ACC112 (cell line): ENCODE data around the gene CACNA1B.

Source experiments
- H2AFZ ChIP-seq: fragments of 200-600 bp; sonication (generic); one replicate; pipeline ENCODE4 v1.6.0; 2017; ENCODE audit warnings: antibody characterized with exemption, low read length; ENCODE audit not compliant: unreplicated experiment
- H3K27ac ChIP-seq: fragments of 200-600 bp; sonication (generic); 2 replicates; pipeline ENCODE4 v1.5.1; 2014; ENCODE audit warnings: low read depth, mild to moderate bottlenecking, antibody characterized with exemption, low read length, moderate library complexity
- H3K27me3 ChIP-seq: fragments of 200-600 bp; sonication (generic); 2 replicates; pipeline ENCODE4 v1.6.1; 2014; ENCODE audit warnings: mild to moderate bottlenecking, antibody characterized with exemption, low read length, moderate library complexity, mixed read lengths; ENCODE audit not compliant: insufficient read depth
- H3K36me3 ChIP-seq: fragments of 200-600 bp; sonication (generic); 2 replicates; pipeline ENCODE4 v1.6.1; 2016; ENCODE audit warnings: mild to moderate bottlenecking, antibody characterized with exemption, low read length, moderate library complexity, mixed read lengths; ENCODE audit not compliant: insufficient read depth
- H3K4me1 ChIP-seq: fragments of 200-600 bp; sonication (generic); one replicate; pipeline ENCODE4 v1.6.1; 2016; ENCODE audit warnings: low read length, mixed read lengths; ENCODE audit not compliant: insufficient read depth, unreplicated experiment, control insufficient read depth
- H3K4me3 ChIP-seq: fragments of 200-600 bp; sonication (generic); 2 replicates; pipeline ENCODE4 v1.5.1; 2014; ENCODE audit warnings: mild to moderate bottlenecking, low read depth, low read length
- H3K79me2 ChIP-seq: fragments of 200-600 bp; sonication (generic); one replicate; pipeline ENCODE4 v1.6.0; 2016; ENCODE audit warnings: low read length; ENCODE audit not compliant: control insufficient read depth, unreplicated experiment, insufficient read depth

Gene CACNA1B

DNA sequence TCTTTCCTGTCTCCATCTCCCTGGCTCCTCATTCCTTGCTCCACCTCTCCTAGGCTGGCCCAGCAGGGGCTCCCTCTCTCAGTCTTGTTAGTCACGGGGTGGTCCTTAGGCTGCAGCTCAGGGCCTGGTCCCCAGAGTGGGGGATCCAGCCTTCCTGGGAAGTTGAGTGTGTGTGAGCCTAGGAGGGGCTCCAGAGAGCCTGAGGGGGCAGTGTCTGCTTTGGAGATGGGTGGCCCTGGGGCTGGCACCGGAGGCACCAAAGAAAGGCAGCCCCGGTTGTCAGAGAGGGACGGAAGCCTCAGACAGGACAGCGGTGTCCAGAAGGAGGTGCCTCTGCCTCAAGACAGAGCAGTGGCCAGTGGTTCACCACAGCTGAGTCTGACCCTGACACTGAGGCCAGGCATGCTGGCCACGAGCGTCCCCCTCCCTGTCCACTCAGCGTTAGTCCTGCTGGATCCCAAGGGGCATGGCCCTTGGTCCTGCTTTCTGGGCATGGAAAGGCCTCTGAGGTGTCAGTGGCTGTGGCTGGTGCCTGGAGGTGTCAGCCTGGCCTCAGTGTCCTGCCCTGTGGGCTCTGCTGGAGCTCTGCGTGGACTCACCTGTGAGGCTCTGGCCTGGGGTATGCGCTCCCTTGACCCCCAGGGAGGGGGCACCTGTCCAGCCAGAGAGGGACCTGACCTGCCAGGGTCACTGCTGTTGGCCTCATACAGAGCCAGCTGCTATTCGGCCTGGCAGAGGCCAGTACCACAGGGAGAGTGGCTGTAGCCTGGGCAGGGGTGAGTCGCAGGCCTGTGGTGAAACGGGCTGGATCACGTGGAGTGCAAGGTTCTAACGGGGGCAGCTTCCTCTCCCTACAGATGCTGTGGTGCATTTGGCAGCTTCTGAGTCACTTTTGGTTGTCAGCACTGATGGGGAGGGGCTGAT lies 130.6 kb downstream of the CACNA1B start:
- Histone ChIP-seq H3K27ac (no peak overlapping the region), H3K79me2 (no peaks in the 10 kb centered on the region), H3K4me1 (no peaks in the 10 kb centered on the region), H3K36me3 (no peaks in the 10 kb centered on the region), H3K27me3 (no peaks in the 10 kb centered on the region), H2AFZ (no peak overlapping the region), H3K4me3 (no peak overlapping the region)

DNA sequence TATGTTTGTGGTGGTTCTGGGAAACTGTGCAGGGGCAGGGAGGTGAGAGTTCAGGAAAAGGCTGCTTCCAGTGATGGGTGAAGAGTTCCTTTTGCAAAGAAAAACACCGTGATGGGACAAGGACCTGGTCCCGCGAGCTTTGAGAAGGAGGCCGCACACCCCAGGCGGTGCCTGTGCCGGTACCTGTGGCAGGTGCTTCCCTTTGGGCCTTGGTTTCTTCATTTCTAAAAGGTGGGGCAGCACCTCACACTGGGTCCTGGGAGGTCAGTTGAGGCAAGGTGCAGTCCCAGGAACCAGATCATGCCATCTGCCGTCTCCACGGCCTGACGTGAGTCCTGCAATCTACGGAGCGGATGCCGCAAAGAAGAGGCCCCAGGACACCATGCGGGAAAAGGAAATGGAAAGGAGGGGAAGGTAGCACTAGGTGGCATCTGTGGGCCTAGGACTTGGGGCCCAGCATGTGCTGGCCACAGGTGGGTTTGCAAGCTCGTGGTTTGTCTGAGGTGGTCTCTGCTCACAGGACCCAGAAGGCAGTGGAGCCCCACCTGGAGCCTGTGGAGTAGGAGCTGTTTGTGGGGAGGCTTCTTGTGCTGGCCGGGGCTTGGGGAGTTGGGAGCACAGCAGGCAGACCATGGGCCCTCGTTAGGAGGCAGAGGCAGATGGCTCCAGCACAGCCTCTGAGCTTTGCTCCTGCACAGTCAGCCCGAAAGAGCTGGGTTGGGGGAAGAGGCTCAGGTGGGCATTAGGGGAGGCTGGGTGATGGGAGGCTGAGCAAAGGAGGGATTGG lies 131.6 kb downstream of the CACNA1B start:
- no peaks in the 10 kb centered on the region for H3K4me1 ChIP-seq
- no peak overlapping the region for H2AFZ ChIP-seq
- no peaks in the 10 kb centered on the region for H3K79me2 ChIP-seq
- no peak overlapping the region for H3K4me3 ChIP-seq
- no peaks in the 10 kb centered on the region for H3K27me3 ChIP-seq
- no peak overlapping the region for H3K27ac ChIP-seq
- H3K36me3 ChIP-seq, result no peaks in the 10 kb centered on the region

DNA sequence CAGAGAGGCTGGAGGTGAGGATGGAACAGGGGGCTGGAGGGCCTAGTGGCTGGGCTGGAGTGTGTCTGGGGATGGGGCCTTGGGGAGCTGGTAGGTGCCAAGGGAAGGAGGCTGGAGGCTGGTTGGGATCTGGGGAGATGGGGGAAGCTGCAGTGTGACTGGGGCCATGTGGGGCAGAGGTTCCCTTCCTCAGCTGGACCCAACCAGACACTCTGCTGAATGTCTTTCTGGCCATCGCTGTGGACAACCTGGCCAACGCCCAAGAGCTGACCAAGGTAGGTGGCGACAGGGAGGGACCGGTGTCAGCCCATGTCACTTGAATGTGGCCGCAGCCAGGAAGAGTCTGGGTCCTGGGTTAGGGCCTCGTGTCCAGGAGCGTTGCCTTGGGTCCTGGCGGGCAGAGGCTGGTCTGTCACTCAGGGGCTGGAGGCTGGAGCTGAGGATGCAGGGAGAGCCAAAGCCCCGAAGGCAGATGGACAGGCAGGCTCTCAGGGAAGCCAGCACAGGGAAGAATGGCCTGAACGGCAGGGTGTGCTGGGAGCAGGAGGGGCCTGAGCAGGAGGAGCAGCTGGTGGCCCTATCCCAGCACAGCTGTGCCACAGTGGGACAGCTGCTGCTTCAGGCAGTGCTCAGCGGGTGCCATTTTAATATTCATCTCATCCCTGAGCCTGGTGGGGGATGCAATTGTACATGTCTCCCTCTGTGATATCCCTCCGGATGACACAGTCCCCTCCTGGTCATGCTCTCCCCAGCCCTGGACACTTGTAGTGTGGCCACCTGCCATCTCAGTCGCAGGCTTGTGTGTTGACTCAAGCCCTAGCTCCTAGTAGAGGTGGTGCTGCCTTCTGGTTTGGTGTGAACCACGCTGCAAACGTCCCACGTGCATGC lies 132.5 kb downstream of the CACNA1B start:
- Histone ChIP-seq H3K79me2 (no peaks in the 10 kb centered on the region), H3K27me3 (no peaks in the 10 kb centered on the region)

DNA sequence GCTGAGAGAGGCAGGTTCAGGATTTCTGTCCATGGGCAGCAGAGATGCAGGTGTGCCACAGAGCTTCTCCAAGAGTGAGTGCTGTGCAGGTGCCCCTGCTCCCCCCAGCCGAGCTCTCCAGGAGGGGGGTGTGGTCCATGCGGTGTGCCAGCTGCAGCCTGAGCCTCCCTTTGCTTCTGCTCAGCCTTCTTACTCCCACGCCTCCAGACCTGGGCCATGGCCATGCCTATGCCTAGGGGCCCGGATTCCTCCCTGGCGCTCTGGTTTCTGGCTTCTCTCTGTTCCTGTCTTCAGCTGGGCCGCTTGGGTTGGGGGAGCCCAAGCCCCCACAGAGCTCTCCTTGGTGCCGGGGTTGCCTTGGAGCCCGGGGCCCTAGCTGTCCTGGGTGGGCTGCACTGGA lies 133.3 kb downstream of the CACNA1B start:
- H3K27me3 ChIP-seq, result no peaks in the 10 kb centered on the region
- no peak overlapping the region for H3K4me3 ChIP-seq
- H2AFZ ChIP-seq, result no peak overlapping the region
- no peaks in the 10 kb centered on the region for H3K4me1 ChIP-seq
- no peaks in the 10 kb centered on the region for H3K79me2 ChIP-seq
- no peak overlapping the region for H3K27ac ChIP-seq
- H3K36me3 ChIP-seq, result no peaks in the 10 kb centered on the region

More for the DNA sequence above, 132.5 kb downstream of the CACNA1B start:
- no peaks in the 10 kb centered on the region for H3K4me1 ChIP-seq
- H2AFZ ChIP-seq, result no peak overlapping the region
- no peak overlapping the region for H3K27ac ChIP-seq
- H3K4me3 ChIP-seq, result no peak overlapping the region
- H3K36me3 ChIP-seq, result no peaks in the 10 kb centered on the region

DNA sequence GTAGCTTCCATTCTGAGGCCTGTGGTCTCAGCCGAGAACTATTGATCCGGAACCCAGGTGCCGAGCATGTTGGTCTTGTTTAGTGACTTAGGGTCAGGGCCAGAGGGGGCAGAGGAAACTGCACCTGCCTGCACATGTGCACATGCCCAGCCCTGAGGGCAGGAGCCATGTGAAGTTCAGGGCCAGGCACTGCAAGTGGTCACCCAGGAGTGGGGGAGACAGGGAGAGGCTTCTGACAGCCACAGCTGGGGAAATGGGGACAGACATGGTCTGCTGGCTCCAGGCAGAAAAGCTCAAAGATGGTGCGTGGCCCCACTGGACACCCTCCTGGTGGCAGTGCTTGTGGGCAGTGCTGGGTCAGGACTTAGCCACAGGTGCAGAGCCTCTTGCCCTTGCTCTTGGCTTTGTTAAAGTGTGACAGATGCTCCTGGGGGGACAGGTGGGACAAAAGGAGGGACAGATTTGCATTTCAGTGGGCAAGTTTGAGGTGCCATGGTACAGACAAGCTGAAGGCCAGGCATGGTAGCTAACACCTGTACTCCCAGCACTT lies 134.4 kb downstream of the CACNA1B start:
- H3K79me2 ChIP-seq, result no peaks in the 10 kb centered on the region
- H3K27ac ChIP-seq, result no peak overlapping the region
- H3K4me1 ChIP-seq, result no peaks in the 10 kb centered on the region
- H3K4me3 ChIP-seq, result no peak overlapping the region
- H2AFZ ChIP-seq, result no peak overlapping the region
- no peaks in the 10 kb centered on the region for H3K27me3 ChIP-seq
- H3K36me3 ChIP-seq, result no peaks in the 10 kb centered on the region

DNA sequence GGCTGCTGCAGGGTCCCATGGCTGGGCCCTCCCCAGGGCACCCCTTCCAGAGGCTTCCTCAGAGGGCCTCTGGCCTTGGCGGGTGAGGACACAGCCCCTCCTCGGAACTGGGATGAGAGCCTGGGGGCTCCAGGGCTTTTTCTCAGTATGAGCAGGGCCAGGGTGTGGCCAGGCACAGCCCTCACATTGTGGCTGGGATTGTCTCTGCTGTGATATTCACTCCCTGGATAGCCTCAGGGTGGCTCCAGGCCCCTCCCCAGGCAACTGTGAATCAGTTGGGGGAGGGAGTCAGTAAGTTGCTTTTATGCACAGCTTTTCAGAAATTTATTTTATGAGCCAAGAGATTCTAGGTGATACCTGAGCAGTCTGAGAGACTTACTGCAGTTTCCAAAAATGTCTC lies 135.7 kb downstream of the CACNA1B start:
- H3K36me3 ChIP-seq, result no peaks in the 10 kb centered on the region
- no peak overlapping the region for H3K27ac ChIP-seq
- H3K4me1 ChIP-seq, result no peaks in the 10 kb centered on the region
- no peaks in the 10 kb centered on the region for H3K27me3 ChIP-seq
- H3K4me3 ChIP-seq, result no peak overlapping the region
- no peak overlapping the region for H2AFZ ChIP-seq
- H3K79me2 ChIP-seq, result no peaks in the 10 kb centered on the region

DNA sequence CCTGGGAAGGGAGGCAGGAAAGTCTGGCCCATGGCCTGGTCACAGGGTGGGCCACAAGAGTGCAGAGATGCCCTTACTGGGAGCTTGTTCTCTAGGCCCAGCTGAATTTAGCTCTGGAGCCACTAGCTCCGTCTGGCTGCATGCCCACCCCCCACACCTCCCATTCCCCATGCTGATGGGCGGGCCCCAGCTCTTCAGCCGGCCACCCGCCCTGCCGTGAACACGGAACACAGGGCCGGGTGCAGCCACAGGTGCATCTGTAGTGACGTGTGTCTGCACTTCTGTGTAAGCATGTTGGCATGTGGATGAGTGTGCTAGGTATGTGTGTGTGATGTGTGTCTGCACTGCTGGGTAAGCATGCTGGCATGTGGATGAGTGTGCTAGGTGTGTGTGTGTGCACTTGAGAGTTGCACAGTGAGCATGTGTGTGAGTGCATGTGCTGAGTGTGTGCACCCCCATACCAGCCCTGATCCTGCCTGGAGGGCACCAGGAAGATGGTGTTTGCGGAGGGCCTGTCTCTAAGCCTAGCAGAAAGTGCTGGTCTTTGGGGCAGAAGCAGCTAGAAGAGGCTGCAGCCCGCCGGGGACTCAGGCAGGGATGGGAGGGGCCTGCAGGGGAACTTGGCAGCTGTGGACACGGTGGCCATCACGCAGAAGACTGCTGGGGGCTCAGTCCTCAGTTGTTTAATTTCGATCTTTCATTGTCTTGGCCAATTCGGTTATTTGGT lies 136.4 kb downstream of the CACNA1B start:
- Histone ChIP-seq H2AFZ (no peak overlapping the region), H3K4me3 (no peak overlapping the region), H3K79me2 (no peaks in the 10 kb centered on the region), H3K4me1 (no peaks in the 10 kb centered on the region), H3K36me3 (no peaks in the 10 kb centered on the region), H3K27ac (no peak overlapping the region), H3K27me3 (no peaks in the 10 kb centered on the region)

DNA sequence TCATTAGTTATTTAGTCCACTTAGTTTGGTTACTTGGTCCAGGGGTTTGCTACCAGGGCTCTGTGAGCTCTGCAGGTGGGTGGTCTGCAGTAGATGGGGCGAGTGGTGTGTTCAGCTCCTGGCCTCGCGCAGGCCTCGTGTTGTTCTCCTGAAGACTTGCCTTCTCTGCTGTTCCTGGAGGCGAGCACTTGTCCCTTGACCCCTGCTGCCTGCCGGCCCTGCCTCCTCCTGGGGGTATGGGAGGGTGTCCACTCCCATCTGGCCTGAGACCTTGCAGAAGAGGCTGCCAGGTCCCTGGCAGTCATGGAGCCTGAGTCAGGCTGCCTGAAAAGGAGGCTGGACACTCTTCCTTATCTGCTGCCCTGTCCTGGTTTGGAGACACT lies 137.0 kb downstream of the CACNA1B start:
- H3K4me3 ChIP-seq, result no peak overlapping the region
- no peak overlapping the region for H3K27ac ChIP-seq
- no peak overlapping the region for H2AFZ ChIP-seq
- H3K79me2 ChIP-seq, result no peaks in the 10 kb centered on the region
- H3K4me1 ChIP-seq, result no peaks in the 10 kb centered on the region
- H3K36me3 ChIP-seq, result no peaks in the 10 kb centered on the region
- H3K27me3 ChIP-seq, result no peaks in the 10 kb centered on the region

DNA sequence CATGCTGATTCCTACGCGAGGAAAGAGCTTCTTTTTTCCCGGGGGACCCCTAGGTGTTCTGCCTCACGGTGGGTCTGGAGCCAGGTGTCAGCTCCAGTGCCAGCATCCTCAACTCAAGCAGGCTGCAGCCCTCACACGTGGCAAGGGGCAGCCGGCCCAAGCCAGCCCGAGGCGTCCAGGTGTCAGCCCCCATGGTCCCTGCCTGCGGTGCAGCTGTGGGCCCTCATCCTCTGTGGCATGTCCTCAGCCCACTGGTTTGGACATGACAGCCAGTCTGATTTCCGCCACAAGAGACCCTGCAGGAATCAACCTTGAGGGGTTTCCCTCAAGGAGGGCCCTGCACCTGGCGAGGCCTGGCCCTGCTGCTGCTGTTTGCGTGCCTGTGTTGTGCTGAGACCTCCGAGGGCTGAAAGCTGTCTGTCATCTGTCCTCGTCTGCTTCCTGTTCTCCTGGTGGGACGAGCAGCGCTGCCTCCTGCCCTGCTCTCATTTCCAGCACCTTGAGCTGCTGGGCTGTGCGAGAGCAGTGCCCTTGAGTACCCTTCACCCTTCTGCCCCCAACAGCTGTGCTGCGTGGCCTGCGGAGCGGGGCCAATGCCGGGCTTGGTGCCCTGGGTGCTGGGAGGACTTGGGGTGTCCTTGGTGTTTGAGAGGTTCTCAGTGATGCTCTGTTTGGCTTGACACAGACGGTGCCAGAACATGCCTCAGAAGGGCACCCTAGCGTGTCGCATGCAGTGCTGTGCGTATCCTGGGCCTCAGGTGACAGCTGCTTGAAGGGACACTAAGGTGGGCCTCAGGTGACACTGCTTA lies 137.6 kb downstream of the CACNA1B start:
- H3K27ac ChIP-seq, result no peak overlapping the region
- no peak overlapping the region for H3K4me3 ChIP-seq
- H3K79me2 ChIP-seq, result no peaks in the 10 kb centered on the region
- H2AFZ ChIP-seq, result no peak overlapping the region
- H3K27me3 ChIP-seq, result no peaks in the 10 kb centered on the region
- H3K36me3 ChIP-seq, result no peaks in the 10 kb centered on the region
- H3K4me1 ChIP-seq, result no peaks in the 10 kb centered on the region
